GM18858 (cell line): ENCODE data around the gene FAM193B.

Experiments used
- ATAC-seq: cut with Tn5 transposase; IDR thresholded peaks from one replicate; pipeline ENCODE4 v1.9.1; 2021; ENCODE audit not compliant: unreplicated experiment

FAM193B gene

DNA sequence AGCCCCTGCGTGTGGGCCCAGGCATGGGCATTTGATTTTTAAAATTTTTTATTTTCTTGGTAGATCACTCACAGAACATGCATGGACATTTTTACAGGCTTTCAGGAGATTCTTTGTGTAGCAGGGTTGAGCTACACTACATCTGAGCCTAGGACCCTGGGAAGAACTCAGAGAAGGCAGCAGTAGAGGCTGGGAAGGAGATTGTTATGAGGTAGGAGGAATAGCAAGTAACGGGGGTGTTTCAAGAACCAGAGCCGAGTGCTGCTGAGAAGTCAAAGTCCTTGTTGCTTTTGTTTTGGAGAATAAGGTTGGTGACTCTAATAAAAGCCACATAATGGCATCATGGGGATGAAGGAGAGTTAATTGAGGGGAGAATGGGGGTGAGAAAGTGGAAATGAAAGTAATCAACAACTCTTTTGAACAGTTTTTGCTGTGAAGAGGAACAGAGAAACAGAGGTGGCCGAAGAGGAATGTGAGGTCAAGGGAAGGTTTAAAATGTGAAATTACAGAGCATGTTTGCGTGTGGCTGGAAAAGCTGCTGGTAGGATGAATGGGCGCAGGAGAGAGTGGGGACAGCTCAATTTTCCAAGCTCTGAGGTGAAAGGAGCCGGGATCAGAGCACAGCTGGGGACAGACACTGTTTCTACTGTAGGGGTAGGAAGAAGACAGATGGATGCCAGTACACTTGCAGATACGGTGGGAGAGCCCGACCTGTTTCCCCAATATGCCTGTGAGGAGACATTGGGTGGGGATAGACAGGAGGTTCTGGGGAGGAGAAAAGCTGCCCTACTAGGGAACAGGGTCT is 52.3 kb downstream of the FAM193B start:
- no peak for ATAC-seq

DNA sequence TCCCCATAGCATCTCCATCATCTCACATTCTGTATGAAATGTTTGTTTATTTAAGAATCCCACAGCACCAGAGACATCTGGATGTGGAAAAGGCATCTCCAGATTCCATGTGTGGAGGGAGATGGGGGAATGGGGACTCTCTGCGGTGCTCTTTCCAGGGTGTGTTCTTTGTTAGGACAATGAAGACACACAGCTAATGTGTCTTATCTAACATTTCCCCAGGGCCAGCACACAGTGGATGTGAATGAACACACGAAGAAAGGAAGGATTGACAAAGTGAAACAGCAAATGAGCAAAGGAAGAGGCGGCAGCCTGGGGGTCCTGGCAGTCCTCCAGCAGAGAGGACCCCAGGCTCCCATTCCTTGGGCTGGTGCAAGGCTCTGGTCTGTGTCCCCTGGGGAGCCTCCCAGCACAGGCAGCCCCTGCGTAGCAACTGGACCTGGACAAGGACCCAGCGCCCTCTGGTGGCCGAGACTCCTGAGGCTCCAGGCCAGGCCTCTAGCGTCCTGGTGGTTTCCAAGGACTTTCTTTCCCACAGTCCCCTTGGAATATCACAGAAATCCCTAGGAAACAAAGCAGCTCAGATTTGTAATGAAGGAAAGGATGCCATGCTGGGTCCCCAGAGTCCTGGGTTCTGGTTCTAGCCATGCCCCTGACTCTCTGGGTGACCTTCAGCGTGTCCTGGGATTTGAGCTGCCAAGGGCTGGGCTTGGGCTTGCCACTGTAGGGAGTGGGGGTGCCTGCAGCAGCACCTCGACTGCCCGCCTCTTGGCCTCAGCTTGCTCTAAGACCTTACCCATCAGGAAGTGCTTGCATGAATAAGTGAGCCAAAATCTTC is 53.5 kb downstream of the FAM193B start:
- no peak for ATAC-seq

DNA sequence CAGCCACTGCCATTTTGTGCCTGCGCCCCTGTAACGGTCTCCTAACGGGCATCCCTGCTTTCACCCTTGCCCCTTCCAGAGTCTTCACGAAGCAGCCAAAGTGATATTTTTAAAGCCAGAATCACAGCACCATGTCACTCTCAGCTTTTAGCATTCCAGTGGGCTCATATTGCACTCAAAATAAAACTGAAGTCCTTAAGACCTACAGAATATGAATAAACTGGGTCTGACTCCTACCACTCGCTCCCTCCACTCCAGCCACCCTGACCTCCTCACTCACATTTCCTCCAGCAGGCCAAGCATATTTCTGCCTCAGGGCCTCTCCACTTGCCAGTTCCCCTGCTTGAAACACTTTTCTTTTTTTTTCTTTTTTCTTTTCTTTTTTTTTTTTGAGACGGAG is 54.5 kb downstream of the FAM193B start:
- no peak for ATAC-seq

DNA sequence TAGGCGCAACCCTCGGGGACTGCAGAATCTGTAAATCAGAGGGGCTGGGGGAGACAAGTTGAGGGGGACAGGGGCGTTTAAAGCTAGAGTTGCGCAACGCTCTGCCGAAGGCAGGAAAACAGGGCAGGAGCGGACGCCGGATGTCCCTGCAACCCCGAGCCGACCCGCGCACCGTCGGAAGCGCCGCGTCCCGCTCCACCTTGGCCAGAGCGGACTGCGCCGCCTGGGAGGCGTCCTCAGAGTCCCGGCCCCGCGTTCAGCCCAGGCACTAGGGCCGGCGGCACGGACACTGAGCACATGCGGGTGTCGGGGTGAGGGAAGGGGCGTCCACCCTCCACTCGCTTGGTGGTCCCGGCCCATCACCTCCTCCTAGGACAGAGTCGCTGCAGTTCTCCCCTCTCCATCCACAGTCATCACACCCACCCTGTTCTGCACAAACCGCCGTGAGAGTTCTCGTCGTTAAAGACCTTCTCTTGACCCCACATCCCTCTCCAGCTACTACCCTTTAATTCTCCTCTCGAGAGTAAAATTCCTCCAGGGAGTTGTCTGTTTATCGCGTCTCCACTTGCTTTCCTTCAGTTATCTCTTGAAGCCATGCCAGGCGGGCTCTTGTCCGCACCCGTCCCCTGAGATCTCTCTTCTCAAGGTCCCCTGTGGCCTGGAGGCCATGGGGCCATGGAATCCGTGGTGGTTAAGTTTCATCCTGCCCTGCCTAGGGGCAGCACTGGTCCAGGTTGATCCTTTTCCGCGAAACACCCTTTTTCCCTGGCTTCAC is 56.2 kb downstream of the FAM193B start:
- ATAC-seq: no peak

DNA sequence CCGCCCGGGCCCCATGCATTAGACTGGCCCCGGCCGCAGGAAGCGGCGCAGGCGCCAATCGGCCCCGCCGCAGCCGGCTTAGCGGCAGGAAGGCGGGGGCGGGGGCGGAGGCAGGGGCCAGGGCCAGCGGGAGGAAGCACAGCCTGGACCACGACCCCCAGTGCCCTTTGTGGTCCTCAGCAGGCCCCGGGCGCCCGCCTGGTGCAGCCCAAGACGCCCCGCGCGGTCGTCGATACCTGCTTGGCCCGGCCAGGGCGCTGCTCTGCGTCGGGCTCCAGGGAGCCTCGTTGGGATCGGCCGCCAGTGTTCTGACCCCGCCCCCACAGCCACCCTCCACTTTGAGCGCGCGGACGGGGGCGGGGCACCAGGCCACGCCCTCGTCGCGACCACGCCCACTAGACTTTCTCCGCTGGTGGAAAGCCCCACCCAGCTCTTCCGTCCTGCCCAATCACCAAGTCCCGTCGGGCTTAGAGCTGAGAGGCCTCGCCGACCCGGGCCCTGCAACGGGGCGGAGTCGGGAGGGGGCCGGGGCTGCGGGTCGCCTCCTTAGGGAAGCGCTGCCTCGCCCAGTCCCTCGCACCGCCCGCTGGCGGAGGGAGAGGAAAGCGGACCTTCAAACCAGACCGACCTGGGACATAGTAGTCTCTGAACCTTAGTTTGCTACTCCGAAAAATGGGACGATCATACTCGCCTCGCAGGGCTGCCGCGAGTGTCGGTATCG is 56.9 kb downstream of the FAM193B start, which contains the start of gene PDLIM7:
Gene PDLIM7, minus strand, starts transcription at position 313 of the 721 bp plus-strand sequence. CDS start 1,092 bp downstream, outside the sequence.
- ATAC-seq: peak; percentile 48

DNA sequence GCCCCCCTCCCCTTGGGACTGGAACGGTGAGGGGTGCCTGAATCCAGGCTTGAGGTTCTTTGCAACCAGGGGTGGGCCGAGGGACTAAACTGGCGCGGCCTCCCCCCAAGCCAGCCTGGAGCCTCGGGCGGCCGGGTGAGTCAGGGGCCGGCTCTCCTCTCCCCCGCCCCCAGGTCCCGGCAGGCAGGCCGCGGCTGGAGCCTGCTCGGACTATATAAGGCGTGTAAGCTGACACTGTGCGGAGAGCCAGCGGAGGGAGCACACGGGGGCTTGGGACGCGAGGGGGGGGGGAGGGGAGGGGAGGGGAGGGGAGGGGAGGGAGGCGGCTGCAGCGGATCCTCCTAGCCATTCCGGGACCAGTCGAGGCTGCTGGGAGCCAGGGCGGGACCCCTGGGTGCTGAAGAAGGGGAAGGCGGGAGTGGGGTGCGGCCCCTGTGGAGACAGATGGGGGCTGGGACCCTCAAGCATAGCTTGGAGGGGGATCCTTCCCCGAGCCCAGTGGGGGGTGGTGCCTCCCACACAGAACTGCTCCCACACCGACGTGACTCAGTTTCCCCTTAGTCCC is 57.6 kb downstream of the FAM193B start:
- no peak for ATAC-seq

DNA sequence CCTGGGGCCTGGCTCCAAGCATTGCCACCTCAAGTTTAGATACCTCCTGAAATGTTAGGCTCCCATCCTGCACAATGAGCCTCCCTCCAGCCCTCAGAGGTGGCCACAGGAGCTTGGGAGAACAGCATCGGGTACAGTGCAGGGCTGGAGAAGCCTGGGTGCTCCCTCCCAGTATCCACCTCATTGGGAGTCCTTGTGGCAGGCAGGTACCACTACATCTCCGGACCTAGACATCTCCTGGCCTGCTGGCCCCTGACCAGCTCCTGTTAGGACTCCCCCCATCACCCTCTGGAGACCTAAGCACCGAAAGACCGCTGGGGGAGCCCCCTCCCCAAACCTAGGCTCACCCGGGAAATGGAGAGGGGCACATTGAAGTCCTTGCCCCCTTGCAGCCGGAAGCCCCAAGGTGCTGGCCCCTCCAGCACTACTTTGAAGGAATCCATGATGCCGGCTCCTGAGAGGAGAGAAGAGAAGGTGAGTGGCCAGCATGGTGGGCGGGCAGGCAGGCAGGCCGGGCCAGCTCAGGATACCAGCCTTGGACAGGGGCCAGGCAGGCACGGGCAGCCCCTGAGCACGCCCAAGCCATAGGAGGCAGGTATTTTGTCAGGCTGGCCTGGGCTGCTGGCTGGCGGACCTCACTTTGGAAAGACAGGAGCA is 58.2 kb downstream of the FAM193B start:
- ATAC-seq: no peak

DNA sequence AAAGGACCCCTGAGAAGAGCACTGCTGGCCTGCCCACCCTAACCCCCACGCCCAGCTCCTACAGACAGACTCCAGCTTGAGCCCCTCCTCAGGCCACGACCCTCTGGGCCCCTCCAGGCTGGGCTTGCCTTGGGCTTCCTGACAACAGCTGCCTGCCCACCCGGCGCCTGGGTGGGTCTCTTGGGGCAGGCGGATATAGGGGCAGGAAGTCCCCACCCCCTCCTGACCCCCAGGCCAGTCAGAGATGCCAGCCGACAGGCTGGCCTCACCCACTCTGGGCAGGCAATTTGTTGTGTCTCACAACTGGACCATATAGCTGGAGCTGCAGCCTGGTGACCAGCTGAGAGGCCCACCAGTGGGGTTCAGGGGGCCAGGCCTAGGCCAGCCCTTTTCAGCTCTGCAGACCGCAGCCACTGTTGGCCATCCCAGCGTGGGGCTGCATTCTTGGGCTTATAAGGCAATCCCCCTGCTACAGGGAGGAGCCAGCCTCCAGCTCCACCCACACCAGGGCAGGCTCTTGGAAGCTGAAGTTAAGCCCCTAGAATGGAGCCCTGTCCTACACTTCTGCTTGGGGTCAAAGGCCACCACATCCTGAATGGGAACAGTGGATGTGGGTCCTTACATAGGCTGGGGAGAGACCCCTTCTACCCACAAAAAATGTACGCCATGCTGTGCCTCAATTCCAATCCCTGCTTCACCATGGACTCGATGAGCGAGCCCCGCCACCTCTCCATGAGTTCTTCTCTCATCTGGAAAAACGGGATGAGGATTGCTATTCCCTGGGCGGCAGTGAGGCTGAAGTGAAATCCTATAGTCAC is 58.9 kb downstream of the FAM193B start:
- ATAC-seq: no peak

DNA sequence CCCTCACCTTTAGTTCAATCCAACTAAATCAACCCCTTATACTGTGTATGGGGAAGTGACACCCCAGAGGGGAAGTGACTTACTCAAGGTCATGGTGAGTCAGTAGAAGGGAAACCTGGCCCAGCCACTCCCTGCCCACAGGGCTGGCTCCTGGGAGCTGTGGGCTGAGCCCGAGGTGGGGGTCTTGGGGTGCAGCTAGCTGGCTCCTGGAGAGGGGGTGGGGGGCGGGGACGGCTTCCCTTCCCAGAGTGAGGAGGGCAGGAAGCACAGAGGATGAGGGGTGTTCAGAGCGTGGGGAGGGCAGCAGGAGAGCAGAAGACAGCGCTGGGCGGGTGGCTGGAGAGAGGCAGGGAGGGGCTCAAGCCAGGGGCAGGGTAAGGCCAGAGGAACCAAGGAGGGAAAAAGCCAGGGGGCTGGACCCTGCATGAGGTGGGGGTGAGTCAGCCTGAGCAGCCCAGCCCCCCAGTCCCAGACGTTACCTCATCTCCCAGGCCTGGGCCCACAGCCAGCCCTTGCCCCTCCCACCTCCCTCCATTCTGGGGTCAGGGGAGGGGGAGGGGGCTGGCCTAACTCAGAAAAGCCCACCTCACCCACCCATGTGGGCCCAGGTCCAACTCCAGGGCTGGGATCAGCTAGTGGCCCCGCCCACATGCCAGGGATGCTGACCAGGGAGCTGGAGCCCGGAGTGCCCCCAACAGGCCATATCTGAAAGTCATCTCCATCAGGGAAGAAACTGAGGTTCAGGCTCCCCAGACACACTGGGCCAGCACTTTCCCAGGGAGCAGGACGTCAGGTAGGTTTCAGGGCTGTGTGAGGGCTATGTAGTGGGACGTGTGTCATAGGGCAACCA is 59.8 kb downstream of the FAM193B start:
- no peak for ATAC-seq

DNA sequence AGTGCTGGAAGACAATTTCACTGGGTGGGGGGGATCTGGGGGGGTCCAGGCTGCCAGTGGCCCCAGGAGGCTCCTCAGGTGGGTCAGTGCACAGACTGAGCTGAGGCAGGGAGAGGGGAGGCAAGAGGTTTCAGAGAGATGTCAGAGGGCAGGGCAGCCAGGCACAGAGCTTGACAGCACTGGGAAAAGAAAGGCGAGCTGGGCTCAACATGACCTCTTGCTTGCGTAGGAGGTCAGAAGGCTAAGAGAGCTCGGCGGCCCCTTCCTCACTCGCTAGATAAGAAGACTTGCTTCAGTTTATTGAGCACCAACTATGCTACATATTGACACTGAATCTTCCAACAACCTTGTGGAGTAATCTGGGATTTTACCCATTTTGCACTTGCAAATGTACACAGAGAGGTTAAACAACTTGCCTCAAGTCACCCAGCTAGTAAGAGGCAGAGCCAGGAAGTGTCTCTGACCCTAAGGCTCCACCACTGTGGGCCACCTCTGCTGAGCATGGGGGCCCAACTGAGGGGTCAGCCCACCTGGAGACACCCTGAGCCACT is 60.5 kb downstream of the FAM193B start:
- no peak for ATAC-seq

DNA sequence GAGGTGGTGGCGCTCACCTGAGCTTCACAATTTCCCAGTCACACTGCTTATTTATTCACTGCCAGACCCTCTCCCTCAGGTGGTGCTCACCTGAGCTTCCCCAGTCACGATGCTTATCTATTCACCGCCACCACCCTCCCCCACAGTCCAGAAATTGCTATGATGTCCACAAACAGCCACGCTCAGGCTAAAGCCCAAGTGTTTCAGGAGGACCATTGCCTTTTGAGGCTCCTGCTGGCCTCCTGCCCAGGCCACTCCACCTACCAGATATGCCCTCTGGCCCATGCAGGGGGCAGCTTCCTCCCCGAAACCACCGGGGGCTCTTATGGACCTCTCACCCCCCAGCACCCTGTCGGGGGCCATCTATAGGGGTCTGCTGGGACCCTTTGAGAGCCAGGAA is 61.5 kb downstream of the FAM193B start:
- no peak for ATAC-seq

DNA sequence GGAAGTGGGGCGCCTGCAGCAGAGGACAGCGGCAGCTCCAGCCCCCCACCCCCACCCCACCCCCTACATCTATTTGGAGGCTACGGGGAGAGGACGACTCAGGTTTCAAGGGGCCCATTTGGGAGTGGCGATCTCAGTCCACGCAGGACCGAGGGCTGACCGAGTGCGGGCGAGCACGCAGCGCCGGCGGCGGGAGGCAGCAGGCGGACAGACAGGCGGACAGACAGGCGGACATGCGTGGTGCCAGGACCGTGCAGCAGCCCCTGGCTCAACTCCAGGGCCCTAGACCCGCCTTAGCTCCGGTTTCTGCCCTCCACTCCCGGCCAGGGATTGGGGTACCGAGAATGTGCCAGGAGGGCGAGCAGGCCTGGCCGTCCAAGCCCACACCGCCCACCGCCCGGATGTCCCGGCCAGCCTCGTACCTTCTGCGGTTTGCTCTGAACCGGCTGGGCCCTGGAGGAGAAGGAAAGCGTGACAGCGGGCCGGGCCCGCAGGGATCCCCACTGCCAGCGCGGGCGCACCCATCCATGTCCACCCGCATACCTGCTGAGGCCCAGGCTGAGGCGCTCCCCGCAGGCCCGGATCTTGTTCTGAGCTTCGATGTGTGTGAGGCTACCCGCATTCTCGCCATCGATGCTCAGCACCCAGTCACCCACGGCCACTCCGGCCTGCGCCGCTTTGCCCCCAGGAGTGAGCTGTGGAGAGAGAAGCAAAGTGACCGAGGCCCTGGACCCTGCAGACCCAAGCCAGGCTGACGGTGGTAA is 62.2 kb downstream of the FAM193B start:
- no peak for ATAC-seq

DNA sequence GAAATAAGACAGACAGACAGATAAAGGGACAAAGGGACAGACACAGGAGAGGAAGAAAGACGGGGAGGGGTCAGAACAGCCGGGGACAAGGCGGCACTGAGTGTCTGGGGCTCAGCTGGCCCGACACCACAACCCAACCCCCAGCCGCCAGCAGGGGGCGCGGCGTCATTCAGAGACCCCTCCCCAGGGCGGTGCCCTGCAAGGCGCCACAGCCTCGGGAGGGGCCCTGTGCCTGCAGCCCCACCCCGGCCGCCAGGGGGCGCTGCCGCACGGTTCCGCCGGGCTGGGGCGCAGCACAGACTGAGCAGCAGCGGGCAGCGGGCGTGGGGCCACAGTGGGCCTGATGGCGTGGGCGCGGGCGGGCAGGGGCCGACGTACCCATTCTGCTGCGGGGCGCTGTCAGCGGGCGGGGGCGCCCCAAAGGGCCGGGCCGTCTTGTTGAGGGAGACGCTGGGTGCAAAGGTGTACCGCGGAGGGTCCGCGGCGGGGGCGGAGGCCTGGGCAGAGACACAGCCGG is 62.9 kb downstream of the FAM193B start:
- no peak for ATAC-seq

DNA sequence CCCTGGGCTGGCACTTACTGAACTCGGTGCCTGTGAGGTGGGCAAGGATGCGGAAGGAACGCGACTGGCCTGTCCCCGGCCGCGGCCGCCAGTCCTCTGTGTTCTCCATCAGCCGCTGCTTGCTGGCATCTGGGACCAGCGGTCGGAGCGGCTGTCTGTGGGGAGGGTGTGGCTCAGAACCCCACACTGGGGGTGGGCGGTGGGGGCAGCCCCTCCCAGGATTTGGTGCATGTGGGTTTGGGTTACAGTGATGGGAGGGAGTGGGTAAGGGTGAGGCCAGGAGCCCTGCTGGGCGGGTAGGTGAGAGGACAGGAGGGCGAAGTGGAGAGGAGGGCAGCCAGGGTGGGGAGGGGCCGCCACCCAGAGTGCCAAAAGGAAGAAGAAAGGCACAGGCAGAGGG is 63.4 kb downstream of the FAM193B start:
- no peak for ATAC-seq

DNA sequence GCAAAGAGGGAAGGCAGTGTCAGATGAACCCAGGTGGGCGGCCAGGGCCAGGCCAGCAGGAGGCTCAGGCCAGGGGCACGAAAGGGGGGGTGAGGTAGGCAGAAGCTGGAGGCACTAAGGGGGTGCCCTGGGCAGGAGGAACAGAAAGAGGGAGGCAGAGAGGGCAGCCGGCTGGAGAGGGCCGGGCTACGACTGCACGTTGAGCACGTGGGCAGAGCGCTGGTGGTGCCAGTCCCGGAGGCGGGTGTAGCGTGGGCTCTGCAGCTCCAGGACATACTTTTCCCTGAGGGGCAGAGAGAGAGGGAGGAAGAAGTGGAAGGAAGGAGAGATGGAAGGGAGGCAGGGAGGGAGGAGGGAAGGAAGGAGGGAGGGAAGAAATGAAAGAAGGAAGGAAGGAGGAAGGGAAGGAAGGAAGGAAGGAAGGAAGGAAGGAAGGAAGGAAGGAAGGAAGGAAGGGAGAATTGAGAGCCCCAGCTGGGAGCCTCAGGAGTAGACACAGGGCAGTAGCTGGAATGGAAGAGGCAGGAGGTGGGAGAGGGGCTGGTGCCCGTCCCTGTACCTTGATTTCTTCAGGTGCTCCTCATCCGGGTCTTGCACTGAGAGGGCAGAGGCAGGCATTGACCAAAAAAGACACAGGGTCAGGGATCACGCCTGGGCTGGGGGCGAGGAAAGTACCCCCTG is 63.9 kb downstream of the FAM193B start:
- no peak for ATAC-seq

DNA sequence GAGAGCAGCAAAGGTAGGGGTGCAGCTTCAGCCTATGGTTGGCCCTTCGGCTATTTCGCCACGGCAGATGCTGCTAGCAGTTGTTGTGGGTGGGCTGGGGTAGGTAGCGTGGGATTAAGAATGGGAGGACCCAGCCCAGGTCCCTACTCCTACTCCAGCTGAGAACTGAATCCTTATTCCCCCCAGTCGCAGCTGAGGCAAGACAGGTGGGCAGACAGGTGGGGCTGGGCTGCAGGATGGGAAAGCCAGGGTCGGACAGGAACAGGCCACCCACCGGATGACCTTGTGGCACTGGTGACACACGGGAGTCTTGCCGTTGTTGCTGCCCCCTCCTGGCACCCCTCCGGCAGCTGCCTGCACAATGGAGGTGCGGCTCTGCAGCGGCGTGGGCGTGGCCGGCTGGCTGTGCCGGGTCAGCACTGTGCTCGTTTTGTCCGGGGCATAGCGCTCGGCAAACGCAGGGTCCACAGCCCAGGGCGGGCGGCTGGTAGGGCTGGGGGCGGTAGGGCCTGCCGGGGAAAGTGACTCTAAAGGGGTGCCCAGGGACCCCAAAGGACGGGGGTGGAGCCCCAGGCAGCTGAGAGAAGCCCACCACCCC is 65.1 kb downstream of the FAM193B start:
- ATAC-seq: no peak
